Measurements from ENCODE around the gene DPF3.

The DPF3 gene

GRCh38 chr14:72904218-72904617 is 10.3 kb upstream of the DPF3 start:
- DNase-seq: no peak

GRCh38 chr14:72903716-72904115 is 9.8 kb upstream of the DPF3 start:
- DNase-seq: no peak

- no peak for DNase-seq
Observed at GRCh38 chr14:72902801-72903530, 9.1 kb upstream of the DPF3 start.

GRCh38 chr14:72901361-72901760 is 7.5 kb upstream of the DPF3 start:
- no peak for DNase-seq

GRCh38 chr14:72898448-72898847 is 4.5 kb upstream of the DPF3 start:
- no peak for DNase-seq

- DNase-seq: no peak
Observed at GRCh38 chr14:72894623-72895378, 900 bp upstream of the DPF3 start.

GRCh38 chr14:72894323-72894622 is 372 bp upstream of the DPF3 start:
- DNase-seq: no peak

GRCh38 chr14:72892879-72893635 is 844 bp downstream of the DPF3 start:
- DNase-seq: peak; percentile 33

- DNase-seq: no peak
Observed at GRCh38 chr14:72892103-72892878, 1.6 kb downstream of the DPF3 start.

- DNase-seq: no peak
Observed at GRCh38 chr14:72891666-72892102, 2.2 kb downstream of the DPF3 start.

GRCh38 chr14:72889366-72889765 is 4.5 kb downstream of the DPF3 start:
- no peak for DNase-seq

GRCh38 chr14:72888636-72889201 is 5.2 kb downstream of the DPF3 start:
- DNase-seq: no peak

- DNase-seq: no peak
Observed at GRCh38 chr14:72888192-72888591, 5.7 kb downstream of the DPF3 start.

- no peak for DNase-seq
Observed at GRCh38 chr14:72887514-72887913, 6.4 kb downstream of the DPF3 start.

- no peak for DNase-seq
Observed at GRCh38 chr14:72884386-72884785, 9.5 kb downstream of the DPF3 start.

GRCh38 chr14:72883961-72884360 is 9.9 kb downstream of the DPF3 start:
- no peak for DNase-seq

- no peak for DNase-seq
Observed at GRCh38 chr14:72883109-72883508, 10.8 kb downstream of the DPF3 start.

- no peak for DNase-seq
Observed at GRCh38 chr14:72882463-72882862, 11.4 kb downstream of the DPF3 start.

- no peak for DNase-seq
Observed at GRCh38 chr14:72882047-72882446, 11.9 kb downstream of the DPF3 start.

GRCh38 chr14:72881543-72881942 is 12.4 kb downstream of the DPF3 start:
- DNase-seq: no peak

- no peak for DNase-seq
Observed at GRCh38 chr14:72880820-72881219, 13.1 kb downstream of the DPF3 start.

- DNase-seq: no peak
Observed at GRCh38 chr14:72880164-72880563, 13.7 kb downstream of the DPF3 start.

- DNase-seq: no peak
Observed at GRCh38 chr14:72879431-72879830, 14.5 kb downstream of the DPF3 start.

All from activated CD4-positive, CD25-positive, alpha-beta regulatory T cell treated with anti-CD3 and anti-CD28 coated beads, Interleukin-2, amount 50 U/mL, for 72 hours (primary cell).